Measurements from ENCODE around the gene GREB1L. TPM values are rescaled to one million over a fixed set of nuclear protein-coding genes. Genes with fewer than 3 reads are reported as not detected.
A peak's percentile ranks its signal among the peaks of the same experiment; 100 is the strongest.

GREB1L gene
- total RNA-seq, 1 donor from 2014 or later, result 0.79 TPM

DNA sequence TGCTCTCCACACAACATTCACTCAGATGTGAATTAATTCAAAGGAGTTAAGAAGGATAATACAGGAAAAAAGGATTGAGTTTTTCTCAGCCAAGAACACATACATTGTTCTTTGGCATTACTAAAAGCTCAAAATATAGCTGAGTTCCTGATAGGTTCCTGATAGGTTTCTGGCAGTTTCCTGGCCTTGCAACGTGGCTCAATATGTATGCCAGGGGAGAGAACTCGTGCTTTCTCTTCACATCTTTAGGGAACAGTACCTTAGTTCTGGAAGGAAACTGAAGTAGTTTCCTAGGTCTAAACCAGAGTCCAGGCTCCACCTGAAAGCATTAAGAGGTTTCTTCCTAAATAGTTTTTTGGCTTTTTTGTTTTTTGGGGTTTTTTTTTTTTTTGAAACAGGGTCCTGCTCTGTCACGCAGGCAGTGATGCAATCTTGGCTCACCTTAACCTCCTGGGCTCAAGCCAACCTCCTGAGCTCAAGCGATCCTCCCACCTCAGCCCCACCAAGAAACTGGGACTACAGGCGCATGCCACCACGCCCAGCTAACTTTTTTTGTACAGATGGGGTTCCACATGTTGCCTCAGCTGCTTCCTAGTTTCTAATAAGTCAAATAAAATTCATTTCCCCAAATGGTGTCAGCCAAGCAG lies 315.7 kb downstream of the GREB1L start:
- Histone ChIP-seq H3K27me3 (ENCODE audit: control insufficient read depth, insufficient read depth, low read length) (no peaks in the 10 kb centered on the region), H3K36me3 (ENCODE audit: control insufficient read depth, insufficient read depth, low read length) (peaks cover 4% of the 10 kb centered on the region), H3K4me3 (ENCODE audit: low read depth, low read length) (no peak overlapping the region)
- TF ChIP-seq, protein P1, sequence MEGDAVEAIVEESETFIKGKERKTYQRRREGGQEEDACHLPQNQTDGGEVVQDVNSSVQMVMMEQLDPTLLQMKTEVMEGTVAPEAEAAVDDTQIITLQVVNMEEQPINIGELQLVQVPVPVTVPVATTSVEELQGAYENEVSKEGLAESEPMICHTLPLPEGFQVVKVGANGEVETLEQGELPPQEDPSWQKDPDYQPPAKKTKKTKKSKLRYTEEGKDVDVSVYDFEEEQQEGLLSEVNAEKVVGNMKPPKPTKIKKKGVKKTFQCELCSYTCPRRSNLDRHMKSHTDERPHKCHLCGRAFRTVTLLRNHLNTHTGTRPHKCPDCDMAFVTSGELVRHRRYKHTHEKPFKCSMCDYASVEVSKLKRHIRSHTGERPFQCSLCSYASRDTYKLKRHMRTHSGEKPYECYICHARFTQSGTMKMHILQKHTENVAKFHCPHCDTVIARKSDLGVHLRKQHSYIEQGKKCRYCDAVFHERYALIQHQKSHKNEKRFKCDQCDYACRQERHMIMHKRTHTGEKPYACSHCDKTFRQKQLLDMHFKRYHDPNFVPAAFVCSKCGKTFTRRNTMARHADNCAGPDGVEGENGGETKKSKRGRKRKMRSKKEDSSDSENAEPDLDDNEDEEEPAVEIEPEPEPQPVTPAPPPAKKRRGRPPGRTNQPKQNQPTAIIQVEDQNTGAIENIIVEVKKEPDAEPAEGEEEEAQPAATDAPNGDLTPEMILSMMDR (IDR thresholded peaks at IDR 0.05; ENCODE audit: insufficient read depth, low read length, severe bottlenecking), result no peak
- DNase-seq (ENCODE audit: low read depth) (peak; percentile 75), FAIRE-seq (no peak)

- DNase-seq (ENCODE audit: low read depth) (no peak), FAIRE-seq (no peak)
- peaks cover 5% of the 10 kb centered on the region for H3K36me3 ChIP-seq (ENCODE audit: control insufficient read depth, insufficient read depth, low read length)
- no peaks in the 10 kb centered on the region for H3K27me3 ChIP-seq (ENCODE audit: control insufficient read depth, insufficient read depth, low read length)
- H3K4me3 ChIP-seq (ENCODE audit: low read depth, low read length), result no peak overlapping the region
- TF ChIP-seq, protein P1 (IDR thresholded peaks at IDR 0.05; ENCODE audit: insufficient read depth, low read length, severe bottlenecking), result no peak
These were observed 317.2 kb downstream of the GREB1L start for GRCh38 chr18:21559195-21559594.

DNA sequence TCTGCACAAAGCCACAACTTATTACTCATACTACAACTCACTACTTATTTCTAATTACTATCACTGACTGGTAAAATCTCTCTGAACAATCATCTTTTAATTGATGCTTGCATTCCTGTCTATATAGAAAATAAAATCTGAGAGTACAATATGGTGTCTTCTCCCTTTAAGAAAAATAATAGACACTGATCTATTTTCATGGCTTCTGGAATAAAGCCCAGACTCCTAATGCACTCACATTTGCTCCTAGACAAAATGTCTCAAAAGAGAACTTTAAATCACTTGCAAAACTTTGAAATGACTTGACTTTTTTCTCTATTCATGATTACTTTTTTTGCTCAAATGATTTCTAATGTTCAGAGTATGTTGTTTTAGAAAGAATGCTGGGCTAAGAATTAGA lies 329.7 kb downstream of the GREB1L start:
- H3K4me3 ChIP-seq (ENCODE audit: low read depth, low read length), result no peak overlapping the region
- FAIRE-seq (no peak), DNase-seq (ENCODE audit: low read depth) (no peak)
- TF ChIP-seq, protein P1 (IDR thresholded peaks at IDR 0.05; ENCODE audit: insufficient read depth, low read length, severe bottlenecking), result no peak
- H3K27me3 ChIP-seq (ENCODE audit: control insufficient read depth, insufficient read depth, low read length), result no peaks in the 10 kb centered on the region
- H3K36me3 ChIP-seq (ENCODE audit: control insufficient read depth, insufficient read depth, low read length), result peaks cover 5% of the 10 kb centered on the region

Other genes starting within 250 kb of the GREB1L start
- gene ROCK1, start 130.4 kb upstream of the GREB1L start, total RNA-seq, result 16.6 and 27.4 TPM in 2 replicates

All from bronchial epithelial cell (primary cell).